ENCODE measurements around the gene AP2A1. TPM values are rescaled to one million over a fixed set of nuclear protein-coding genes. Genes with fewer than 3 reads are reported as not detected.
A peak's percentile ranks its signal among the peaks of the same experiment; 100 is the strongest.

The AP2A1 gene
- total RNA-seq, 1 experiment from 2014 or later, result 103 TPM

DNA sequence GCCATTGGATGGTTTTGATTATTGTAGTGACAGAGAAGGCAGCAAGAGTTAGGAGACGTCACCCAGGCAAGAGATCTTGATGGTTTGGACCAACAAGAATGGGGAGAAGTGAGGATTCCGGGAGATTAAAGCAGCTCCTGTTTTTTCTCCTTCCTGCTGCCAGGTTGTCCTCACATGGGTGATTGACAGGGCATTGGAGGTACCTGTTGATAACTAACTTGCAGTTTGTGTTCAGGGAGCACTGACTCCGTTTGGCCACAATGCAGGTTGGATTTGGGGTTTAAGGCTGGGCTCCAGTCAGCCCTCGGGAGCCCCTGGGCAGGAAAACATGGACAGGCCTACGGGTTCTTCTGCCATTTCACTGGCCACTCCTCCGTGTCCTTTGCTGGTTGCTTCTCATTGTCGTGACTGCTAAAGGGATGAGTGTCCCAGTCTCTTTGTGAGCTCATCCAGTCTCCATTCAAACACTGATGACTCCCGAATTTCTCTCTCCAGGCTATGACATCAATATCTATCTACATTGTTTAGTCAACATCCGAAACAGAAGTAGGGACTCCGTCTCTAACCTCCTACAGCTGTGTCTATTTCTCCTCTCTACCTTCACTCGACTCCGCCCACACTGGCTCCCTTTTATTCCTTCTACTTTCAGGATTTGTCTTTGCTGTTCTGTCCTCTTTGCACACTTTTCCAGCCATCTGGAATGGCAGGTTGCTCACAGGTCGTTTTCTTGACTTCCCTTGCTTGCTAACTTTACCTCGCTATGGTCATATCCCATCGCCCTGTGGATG, 82.8 kb downstream of the AP2A1 start:
- H3K36me3 ChIP-seq, result peaks cover 15% of the 10 kb centered on the region
- DNase-seq (ENCODE audit: low read depth in 1 of 2, low spot score in 2 of 2), result no peak
- no peak overlapping the region for H3K4me3 ChIP-seq
- peaks cover 42% of the 10 kb centered on the region for H3K4me1 ChIP-seq (replicated peaks)
- no peaks in the 10 kb centered on the region for H3K9me3 ChIP-seq (replicated peaks)
- no peak overlapping the region for H3K27ac ChIP-seq
- no peaks in the 10 kb centered on the region for H3K27me3 ChIP-seq (replicated peaks)

DNA sequence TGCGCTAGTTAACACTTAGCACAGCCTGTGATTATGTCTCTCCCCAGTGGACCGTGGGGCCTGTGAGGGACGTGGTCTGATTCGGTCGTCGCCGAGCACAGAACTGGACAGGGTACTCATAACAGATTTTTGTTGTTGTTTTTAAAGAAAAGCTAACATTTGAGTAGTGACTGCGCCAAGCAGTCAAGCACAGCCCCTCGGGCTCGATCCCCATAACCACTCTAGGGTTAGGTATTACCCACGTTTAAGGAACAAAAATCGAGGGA, 83.4 kb downstream of the AP2A1 start:
- Histone ChIP-seq H3K4me3 (peak overlapping the region; percentile 84), H3K4me1 (replicated peaks) (peaks cover 42% of the 10 kb centered on the region), H3K9me3 (replicated peaks) (no peaks in the 10 kb centered on the region), H3K27ac (peak overlapping the region; percentile 93), H3K36me3 (peaks cover 20% of the 10 kb centered on the region), H3K27me3 (replicated peaks) (no peaks in the 10 kb centered on the region)
- DNase-seq (ENCODE audit: low read depth in 1 of 2, low spot score in 2 of 2), result no peak

DNA sequence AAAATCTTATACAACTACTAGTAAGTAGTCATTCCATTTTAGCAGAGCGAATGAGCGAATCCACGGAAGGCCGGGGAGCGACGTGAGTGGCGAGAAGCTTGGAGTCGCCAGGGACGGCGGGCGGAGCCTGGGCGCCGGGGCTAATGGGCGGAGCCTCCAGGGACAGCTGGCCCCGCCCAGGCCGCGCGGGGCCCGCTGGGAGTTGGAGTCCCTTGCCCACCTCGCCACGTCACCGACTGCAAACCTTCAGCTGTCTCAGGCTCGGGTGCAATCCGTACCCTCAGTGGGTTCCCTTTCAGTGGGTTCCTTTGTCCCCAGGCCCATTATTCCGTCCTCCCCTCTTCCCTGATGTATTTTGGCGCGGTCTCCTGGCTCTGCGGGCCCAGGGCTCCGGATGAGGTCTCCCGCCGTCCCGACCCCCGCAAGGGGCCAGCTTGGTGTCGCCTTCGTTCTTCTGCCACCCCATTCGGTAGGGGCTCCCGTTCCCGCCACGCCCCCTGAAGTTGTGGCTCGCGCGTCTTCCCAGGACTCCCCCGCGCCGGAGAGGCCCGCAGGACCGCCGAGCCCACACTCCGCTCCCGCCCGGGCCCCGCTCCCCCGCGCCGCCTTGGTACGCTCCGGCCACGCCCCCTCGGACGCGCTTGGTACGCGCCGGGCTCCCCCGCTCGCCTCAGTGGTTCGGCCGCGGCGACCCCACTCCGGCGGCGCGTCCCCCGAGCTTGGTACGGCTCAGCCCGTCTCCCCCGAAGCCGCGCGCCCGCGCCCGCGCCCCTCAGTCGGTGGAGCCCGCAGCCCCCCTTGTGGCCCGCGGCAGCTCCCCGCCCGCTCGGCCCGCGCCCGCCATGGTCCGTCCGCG, 83.9 kb downstream of the AP2A1 start, which contains the start of gene PTOV1:
TSS of gene PTOV1 (plus strand) at position 673 of the 856 bp plus-strand sequence.
- H3K36me3 ChIP-seq, result peaks cover 25% of the 10 kb centered on the region
- H3K4me1 ChIP-seq (replicated peaks), result peaks cover 42% of the 10 kb centered on the region
- DNase-seq (ENCODE audit: low read depth in 1 of 2, low spot score in 2 of 2), result peak; percentile 91 to 93
- peak within 1 kb of the TSS; percentile 84 for H3K4me3 ChIP-seq
- H3K27me3 ChIP-seq (replicated peaks), result no peaks in the 10 kb centered on the region
- H3K27ac ChIP-seq, result peak within 1 kb of the TSS; percentile 93
- H3K9me3 ChIP-seq (replicated peaks), result no peaks in the 10 kb centered on the region

DNA sequence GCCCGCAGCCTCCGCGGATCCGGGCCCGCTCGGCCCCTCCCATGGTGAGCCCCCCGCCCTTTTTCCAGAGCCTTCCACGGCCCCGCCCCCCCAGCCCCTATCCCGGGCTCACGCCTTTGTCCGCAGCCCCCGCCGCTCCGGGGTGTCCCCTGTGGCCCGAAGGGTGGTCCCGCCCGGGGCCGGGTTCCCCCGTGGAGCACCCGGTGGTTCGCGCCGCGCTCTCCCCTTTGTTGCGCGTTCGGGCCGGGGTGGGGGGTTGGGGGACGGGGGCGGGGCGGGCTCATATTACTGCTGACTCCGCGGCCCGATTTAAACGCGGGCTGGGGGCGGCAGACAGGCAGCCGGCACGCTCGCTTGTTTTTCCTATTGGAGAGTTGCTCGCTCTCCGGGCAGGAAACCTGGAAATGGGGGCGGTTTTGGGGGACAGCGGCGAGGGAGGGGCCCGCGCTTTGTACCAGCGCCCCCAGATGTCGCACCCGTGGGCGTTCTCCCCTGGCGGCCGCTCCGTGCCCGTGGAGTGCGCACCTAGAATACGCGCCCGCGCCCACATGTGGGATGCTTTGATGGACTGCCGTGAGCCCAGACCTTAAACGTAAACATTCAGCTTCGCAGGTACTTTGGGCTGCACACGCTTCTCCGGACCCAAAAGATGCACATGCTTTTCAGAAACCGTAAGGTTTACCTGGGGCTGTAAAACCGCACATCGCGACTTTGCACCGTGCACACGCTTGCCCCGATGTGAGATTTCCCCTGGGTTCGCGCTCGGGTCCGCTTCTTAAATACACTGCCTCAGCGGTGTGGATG, 84.9 kb downstream of the AP2A1 start:
- H3K9me3 ChIP-seq (replicated peaks), result no peaks in the 10 kb centered on the region
- no peak overlapping the region; the same call in 1 of the 2 replicates for H3K27ac ChIP-seq
- H3K4me3 ChIP-seq, result peak overlapping the region; percentile 84
- H3K27me3 ChIP-seq (replicated peaks), result no peaks in the 10 kb centered on the region
- no peak for DNase-seq (ENCODE audit: low read depth in 1 of 2, low spot score in 2 of 2)
- H3K36me3 ChIP-seq, result peaks cover 33% of the 10 kb centered on the region
- H3K4me1 ChIP-seq (replicated peaks), result peaks cover 42% of the 10 kb centered on the region

DNA sequence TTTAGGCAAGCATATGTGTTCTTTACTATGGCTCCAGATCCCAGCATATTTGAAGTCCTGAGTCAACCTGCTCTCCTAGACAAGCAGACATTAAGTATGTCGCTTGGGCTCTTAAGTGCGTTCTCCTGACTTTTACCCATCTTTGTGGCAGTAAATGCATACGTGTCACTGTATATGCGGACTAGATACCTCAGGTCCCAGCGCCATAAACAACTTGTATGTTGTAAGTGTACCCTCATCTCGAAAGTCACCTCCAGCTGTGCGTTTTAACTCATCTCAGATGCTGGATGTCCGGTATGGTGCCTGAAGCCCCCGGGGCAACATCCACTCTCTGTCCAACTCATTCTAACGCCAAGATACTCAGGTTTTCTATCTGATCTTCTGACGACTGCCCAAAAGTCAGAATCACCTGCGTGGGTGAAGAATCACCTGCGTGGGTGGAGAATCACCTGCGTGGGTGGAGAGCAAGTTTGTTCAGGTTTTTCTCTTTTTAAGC, 85.9 kb downstream of the AP2A1 start:
- Histone ChIP-seq H3K9me3 (replicated peaks) (no peaks in the 10 kb centered on the region), H3K36me3 (peaks cover 44% of the 10 kb centered on the region), H3K4me1 (replicated peaks) (peaks cover 42% of the 10 kb centered on the region), H3K27me3 (replicated peaks) (no peaks in the 10 kb centered on the region), H3K27ac (no peak overlapping the region), H3K4me3 (peak overlapping the region; percentile 84; the same call in 1 of the 2 replicates)
- no peak for DNase-seq (ENCODE audit: low read depth in 1 of 2, low spot score in 2 of 2)

DNA sequence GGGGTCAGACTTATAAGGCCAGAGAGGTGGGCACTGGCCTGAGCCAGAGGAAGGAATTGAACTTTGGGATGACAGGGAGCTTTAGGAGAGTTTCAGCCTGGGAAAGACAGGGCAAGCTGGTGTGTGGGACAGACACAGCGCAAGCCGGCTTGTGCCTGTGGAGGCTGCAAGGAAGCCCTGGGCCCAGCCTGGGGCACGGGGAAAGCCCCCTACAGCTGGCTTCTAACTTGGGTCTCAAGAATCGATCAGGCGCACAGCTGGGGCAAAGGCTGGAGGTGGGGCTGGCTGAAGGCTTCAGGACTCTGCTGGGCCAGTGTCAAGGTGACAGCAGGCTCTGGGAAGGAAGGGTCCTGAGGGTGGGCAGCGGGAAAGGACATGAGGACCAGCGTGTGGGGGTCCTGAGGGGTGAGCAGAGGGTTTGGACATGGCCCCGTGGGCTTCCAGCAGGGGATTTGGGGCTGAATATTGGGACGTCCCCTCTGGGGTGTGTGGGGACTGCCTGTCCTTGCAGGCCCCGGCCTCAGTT, 87.1 kb downstream of the AP2A1 start:
- Histone ChIP-seq H3K4me1 (replicated peaks) (peaks cover 42% of the 10 kb centered on the region), H3K27ac (no peak overlapping the region), H3K4me3 (no peak overlapping the region), H3K36me3 (peaks cover 56% of the 10 kb centered on the region), H3K9me3 (replicated peaks) (no peaks in the 10 kb centered on the region), H3K27me3 (replicated peaks) (no peaks in the 10 kb centered on the region)
- no peak for DNase-seq (ENCODE audit: low read depth in 1 of 2, low spot score in 2 of 2)

DNA sequence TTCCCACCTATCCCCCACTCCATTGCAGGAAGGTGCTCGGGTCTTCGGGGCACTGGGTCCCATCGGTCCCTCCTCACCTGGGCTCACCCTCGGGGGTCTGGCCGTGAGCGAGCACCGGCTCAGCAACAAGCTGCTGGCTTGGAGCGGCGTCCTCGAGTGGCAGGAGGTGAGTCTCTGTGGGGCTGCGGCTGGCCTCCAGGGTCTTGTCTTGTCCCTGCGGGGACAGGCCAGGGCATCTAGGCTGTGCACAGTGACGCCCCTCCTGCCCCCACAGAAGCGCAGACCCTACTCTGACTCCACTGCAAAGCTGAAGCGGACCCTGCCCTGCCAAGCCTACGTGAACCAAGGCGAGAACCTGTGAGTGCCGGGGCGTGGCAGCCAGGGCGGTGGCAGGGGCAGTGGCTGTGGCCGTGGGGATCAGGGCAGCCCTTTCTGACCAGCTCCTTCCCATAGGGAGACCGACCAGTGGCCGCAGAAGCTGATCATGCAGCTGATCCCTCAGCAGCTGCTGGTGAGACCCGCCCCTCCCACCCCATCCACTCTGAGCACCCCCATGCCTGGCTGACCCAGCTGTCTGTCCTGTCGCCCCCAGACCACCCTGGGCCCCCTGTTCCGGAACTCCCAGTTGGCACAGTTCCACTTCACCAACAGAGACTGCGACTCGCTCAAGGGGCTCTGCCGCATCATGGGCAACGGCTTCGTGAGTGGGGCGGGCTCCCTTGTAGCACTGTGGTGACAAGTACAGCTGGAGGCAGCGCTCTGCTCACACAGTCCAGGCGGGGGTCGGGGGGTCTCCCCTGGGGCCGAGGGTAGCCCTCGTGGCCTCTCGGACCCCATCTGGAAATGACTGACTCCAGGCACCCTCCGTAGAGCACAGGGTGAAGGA, 87.8 kb downstream of the AP2A1 start:
- peaks cover 61% of the 10 kb centered on the region for H3K36me3 ChIP-seq
- H3K4me1 ChIP-seq (replicated peaks), result peaks cover 46% of the 10 kb centered on the region
- H3K27me3 ChIP-seq (replicated peaks), result no peaks in the 10 kb centered on the region
- DNase-seq (ENCODE audit: low read depth in 1 of 2, low spot score in 2 of 2), result no peak
- H3K27ac ChIP-seq, result no peak overlapping the region
- H3K4me3 ChIP-seq, result no peak overlapping the region
- no peaks in the 10 kb centered on the region for H3K9me3 ChIP-seq (replicated peaks)

DNA sequence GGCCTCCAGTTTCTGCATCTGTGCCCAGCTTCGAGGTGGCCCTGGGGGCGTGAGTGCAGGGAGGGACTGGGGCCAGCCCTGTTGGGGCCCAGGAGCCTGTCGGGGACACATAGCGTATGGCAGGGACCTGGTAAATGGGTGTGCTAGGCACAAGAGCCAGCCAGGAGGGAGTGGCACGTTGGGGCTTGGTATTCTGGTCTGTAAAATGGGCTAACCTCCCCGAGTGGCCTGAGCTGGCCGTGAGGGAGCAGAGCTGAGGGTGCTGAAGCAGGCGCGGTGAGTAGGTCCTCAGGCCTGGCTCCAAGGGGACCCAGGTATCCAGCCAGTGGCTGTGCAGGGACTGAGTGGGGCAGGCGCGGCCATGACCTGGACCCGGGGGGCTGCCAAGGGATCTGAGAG, 88.5 kb downstream of the AP2A1 start:
- Histone ChIP-seq H3K36me3 (peaks cover 68% of the 10 kb centered on the region), H3K27me3 (replicated peaks) (no peaks in the 10 kb centered on the region), H3K4me1 (replicated peaks) (peaks cover 48% of the 10 kb centered on the region), H3K9me3 (replicated peaks) (no peaks in the 10 kb centered on the region), H3K27ac (no peak overlapping the region), H3K4me3 (no peak overlapping the region)
- no peak for DNase-seq (ENCODE audit: low read depth in 1 of 2, low spot score in 2 of 2)

DNA sequence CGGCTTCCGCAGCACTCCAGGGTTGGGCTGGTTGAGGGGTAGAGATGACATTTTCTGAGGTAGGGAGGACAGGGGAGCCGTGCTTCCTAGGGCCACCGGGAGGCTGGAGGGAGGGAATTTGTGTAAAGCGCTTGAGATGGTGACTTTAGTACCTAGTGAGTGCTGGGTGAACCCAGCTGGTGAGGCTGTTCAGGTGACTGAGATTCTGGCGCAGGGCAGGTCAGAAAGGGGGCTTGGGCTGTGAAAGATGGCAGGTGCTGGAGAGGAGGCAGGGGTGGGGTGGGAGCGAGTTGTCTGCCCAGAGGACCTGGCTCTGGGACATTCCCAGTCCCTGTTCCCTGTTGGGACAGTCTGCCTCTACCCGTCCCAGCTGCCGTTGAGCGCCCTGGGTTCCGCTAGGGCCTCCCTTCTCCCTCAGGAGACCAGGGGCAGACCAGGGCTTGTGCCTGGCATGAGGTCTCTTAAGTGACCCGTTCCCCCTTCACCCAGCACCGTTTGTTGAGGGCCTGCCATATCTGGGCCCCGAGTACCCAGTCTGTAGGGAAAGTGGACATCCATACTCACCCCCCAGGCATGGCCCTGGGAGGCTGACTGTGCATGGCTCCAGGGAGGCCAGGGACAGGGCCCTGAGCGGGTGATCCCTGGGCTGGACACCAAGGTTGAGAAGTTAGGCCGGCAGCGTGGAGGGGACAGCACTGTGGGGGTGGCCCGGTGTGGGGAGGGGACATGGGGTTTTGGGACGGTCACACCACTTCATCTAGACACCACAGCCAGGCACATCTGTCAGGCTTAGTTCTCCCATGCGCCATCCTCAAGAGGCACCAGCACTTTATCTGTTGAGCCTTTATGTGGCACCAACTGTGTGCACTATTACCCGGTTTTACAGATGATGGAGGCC, 89.1 kb downstream of the AP2A1 start:
- Histone ChIP-seq H3K4me1 (replicated peaks) (peaks cover 45% of the 10 kb centered on the region), H3K9me3 (replicated peaks) (no peaks in the 10 kb centered on the region), H3K27me3 (replicated peaks) (no peaks in the 10 kb centered on the region), H3K4me3 (no peak overlapping the region), H3K36me3 (peaks cover 71% of the 10 kb centered on the region), H3K27ac (no peak overlapping the region)
- DNase-seq (ENCODE audit: low read depth in 1 of 2, low spot score in 2 of 2), result no peak

DNA sequence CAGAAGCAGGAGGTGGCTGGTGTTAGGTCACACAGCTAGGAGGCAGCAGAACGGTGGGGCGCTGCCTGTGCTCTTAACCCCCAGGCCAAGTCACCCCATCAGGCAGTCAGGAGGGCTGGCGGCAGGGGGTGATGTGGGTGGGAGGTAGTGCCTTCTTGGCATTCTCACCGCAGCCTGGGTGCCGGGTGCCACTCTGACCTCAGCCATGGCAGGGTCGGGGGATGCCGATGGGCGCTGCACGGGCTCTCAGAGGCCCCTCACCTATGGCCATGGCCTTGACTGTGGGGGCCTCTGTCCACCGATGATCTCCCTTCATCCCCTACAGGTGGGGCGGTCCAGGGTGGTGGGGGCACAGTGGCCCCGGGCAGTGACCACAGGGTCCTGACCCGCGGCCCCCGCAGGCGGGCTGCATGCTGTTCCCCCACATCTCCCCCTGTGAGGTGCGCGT, 89.8 kb downstream of the AP2A1 start:
- H3K4me1 ChIP-seq (replicated peaks), result peaks cover 45% of the 10 kb centered on the region
- H3K9me3 ChIP-seq (replicated peaks), result no peaks in the 10 kb centered on the region
- no peak for DNase-seq (ENCODE audit: low read depth in 1 of 2, low spot score in 2 of 2)
- peaks cover 74% of the 10 kb centered on the region for H3K36me3 ChIP-seq
- H3K27me3 ChIP-seq (replicated peaks), result no peaks in the 10 kb centered on the region
- H3K27ac ChIP-seq, result no peak overlapping the region
- H3K4me3 ChIP-seq, result no peak overlapping the region

Measured in SJSA1 (cell line).